ENCODE data around the gene DDX24. TPM values are rescaled to one million over a fixed set of nuclear protein-coding genes. Genes with fewer than 3 reads are reported as not detected.

DDX24 gene
- total and polyA plus RNA-seq, 2 experiments from 2014 or later: 123 to 149 TPM

GRCh38 chr14:94128216-94128839, 47.3 kb upstream of the DDX24 start:
- peak overlapping the region; percentile 82 for H3K9ac ChIP-seq
- H3K79me2 ChIP-seq (ENCODE audit: insufficient read depth): peaks cover 6% of the 10 kb centered on the region; the same call in 1 of the 2 replicates
- H3K4me3 ChIP-seq: peak overlapping the region; percentile 80
- DNase-seq: no peak
- H3K9me3 ChIP-seq (ENCODE audit: low read depth): no peaks in the 10 kb centered on the region
- no peak overlapping the region for H3K27ac ChIP-seq
- peaks cover 5% of the 10 kb centered on the region; the same call in 1 of the 2 replicates for H3K4me1 ChIP-seq (ENCODE audit: insufficient read depth)
- whole genome bisulfite sequencing, 2 experiments (ENCODE audit: low coverage in 1 of 2, low lambda C conversion rate in 2 of 2, missing lambda C conversion rate in 2 of 2): 89 to 92% methylated on average over 14 of the region's 14 CpGs
- H3K36me3 ChIP-seq (ENCODE audit: low read depth): no peaks in the 10 kb centered on the region
- H3K9me2 ChIP-seq (ENCODE audit: insufficient read depth): no peaks in the 10 kb centered on the region
- H4K20me1 ChIP-seq (ENCODE audit: insufficient read depth): no peaks in the 10 kb centered on the region
- H3F3A ChIP-seq (ENCODE audit: insufficient read depth): peaks cover 6% of the 10 kb centered on the region; the same call in 1 of the 2 replicates
- TF ChIP-seq EZH2phosphoT487 (IDR thresholded peaks at IDR 0.05; ENCODE audit: insufficient read depth, low read depth): no peak
- TF ChIP-seq EZH2 (IDR thresholded peaks at IDR 0.05; ENCODE audit: insufficient read depth, poor library complexity, severe bottlenecking): no peak
- no peak overlapping the region for H2AFZ ChIP-seq
- in situ Hi-C loops (cut with MboI): loop anchor here (25.0 kb wide), 1 partner anchor 466 kb away; no protein-coding TSS in a partner anchor
- no peaks in the 10 kb centered on the region for H3K27me3 ChIP-seq (replicated peaks; ENCODE audit: insufficient read depth)
- peak overlapping the region; percentile 88 for H3K4me2 ChIP-seq (ENCODE audit: unreplicated experiment)

- Histone ChIP-seq H4K20me1 (ENCODE audit: insufficient read depth) (no peaks in the 10 kb centered on the region), H3K36me3 (ENCODE audit: low read depth) (no peaks in the 10 kb centered on the region), H3K27me3 (replicated peaks; ENCODE audit: insufficient read depth) (no peaks in the 10 kb centered on the region), H3K4me2 (ENCODE audit: unreplicated experiment) (no peak overlapping the region), H3K79me2 (ENCODE audit: insufficient read depth) (peaks cover 6% of the 10 kb centered on the region; the same call in 1 of the 2 replicates), H3K4me1 (ENCODE audit: insufficient read depth) (peaks cover 5% of the 10 kb centered on the region; the same call in 1 of the 2 replicates), H3K27ac (no peak overlapping the region), H3K9me3 (ENCODE audit: low read depth) (no peaks in the 10 kb centered on the region), H3K4me3 (no peak overlapping the region), H2AFZ (no peak overlapping the region), H3K9me2 (ENCODE audit: insufficient read depth) (no peaks in the 10 kb centered on the region), H3F3A (ENCODE audit: insufficient read depth) (peaks cover 6% of the 10 kb centered on the region; the same call in 1 of the 2 replicates), H3K9ac (no peak overlapping the region)
- in situ Hi-C loops (cut with MboI): loop anchor here (25.0 kb wide), 1 partner anchor 465 kb away; no protein-coding TSS in a partner anchor
- TF ChIP-seq EZH2phosphoT487 (IDR thresholded peaks at IDR 0.05; ENCODE audit: insufficient read depth, low read depth) (no peak), EZH2 (IDR thresholded peaks at IDR 0.05; ENCODE audit: insufficient read depth, poor library complexity, severe bottlenecking) (no peak)
- WGBS, 2 experiments (ENCODE audit: low coverage in 1 of 2, low lambda C conversion rate in 2 of 2, missing lambda C conversion rate in 2 of 2): 94 to 95% methylated on average over 6 of the region's 6 CpGs
- DNase-seq: no peak
These were observed 46.3 kb upstream of the DDX24 start for GRCh38 chr14:94127330-94127729.

- Histone ChIP-seq H3F3A (ENCODE audit: insufficient read depth) (peaks cover 9% of the 10 kb centered on the region; the same call in 1 of the 2 replicates), H3K4me1 (ENCODE audit: insufficient read depth) (peaks cover 6% of the 10 kb centered on the region), H3K9ac (no peak overlapping the region), H3K4me2 (ENCODE audit: unreplicated experiment) (no peak overlapping the region), H3K79me2 (ENCODE audit: insufficient read depth) (peaks cover 6% of the 10 kb centered on the region; the same call in 1 of the 2 replicates), H3K9me3 (ENCODE audit: low read depth) (no peaks in the 10 kb centered on the region), H4K20me1 (ENCODE audit: insufficient read depth) (no peaks in the 10 kb centered on the region), H3K27ac (no peak overlapping the region), H3K36me3 (ENCODE audit: low read depth) (no peaks in the 10 kb centered on the region), H3K9me2 (ENCODE audit: insufficient read depth) (no peaks in the 10 kb centered on the region), H2AFZ (no peak overlapping the region), H3K4me3 (no peak overlapping the region), H3K27me3 (replicated peaks; ENCODE audit: insufficient read depth) (no peaks in the 10 kb centered on the region)
- WGBS, 2 experiments (ENCODE audit: low coverage in 1 of 2, low lambda C conversion rate in 2 of 2, missing lambda C conversion rate in 2 of 2): 89 to 91% methylated on average over 5 of the region's 5 CpGs
- TF ChIP-seq EZH2phosphoT487 (IDR thresholded peaks at IDR 0.05; ENCODE audit: insufficient read depth, low read depth): no peak
- TF ChIP-seq EZH2 (IDR thresholded peaks at IDR 0.05; ENCODE audit: insufficient read depth, poor library complexity, severe bottlenecking): no peak
- in situ Hi-C loops (cut with MboI): loop anchor here (25.0 kb wide), 1 partner anchor 464 kb away; no protein-coding TSS in a partner anchor
- no peak for DNase-seq
These were observed 45.8 kb upstream of the DDX24 start for GRCh38 chr14:94126800-94127199.

- no peaks in the 10 kb centered on the region for H3K36me3 ChIP-seq (ENCODE audit: low read depth)
- H2AFZ ChIP-seq: no peak overlapping the region
- H3K9me3 ChIP-seq (ENCODE audit: low read depth): no peaks in the 10 kb centered on the region
- H3K27ac ChIP-seq: no peak overlapping the region
- H3K4me2 ChIP-seq (ENCODE audit: unreplicated experiment): no peak overlapping the region
- in situ Hi-C loops (cut with MboI): loop anchor here (25.0 kb wide), 1 partner anchor 464 kb away; no protein-coding TSS in a partner anchor
- no peak for DNase-seq
- peaks cover 14% of the 10 kb centered on the region for H3F3A ChIP-seq (ENCODE audit: insufficient read depth)
- no peaks in the 10 kb centered on the region for H4K20me1 ChIP-seq (ENCODE audit: insufficient read depth)
- H3K4me3 ChIP-seq: no peak overlapping the region
- TF ChIP-seq EZH2phosphoT487 (IDR thresholded peaks at IDR 0.05; ENCODE audit: insufficient read depth, low read depth) (no peak), EZH2 (IDR thresholded peaks at IDR 0.05; ENCODE audit: insufficient read depth, poor library complexity, severe bottlenecking) (no peak)
- H3K9me2 ChIP-seq (ENCODE audit: insufficient read depth): no peaks in the 10 kb centered on the region
- H3K9ac ChIP-seq: no peak overlapping the region
- H3K27me3 ChIP-seq (replicated peaks; ENCODE audit: insufficient read depth): no peaks in the 10 kb centered on the region
- H3K79me2 ChIP-seq (ENCODE audit: insufficient read depth): peaks cover 6% of the 10 kb centered on the region; the same call in 1 of the 2 replicates
- H3K4me1 ChIP-seq (ENCODE audit: insufficient read depth): peaks cover 11% of the 10 kb centered on the region
- 85 to 94% methylated on average over 1 of the region's 1 CpG for WGBS, 2 experiments (ENCODE audit: low coverage in 1 of 2, low lambda C conversion rate in 2 of 2, missing lambda C conversion rate in 2 of 2)
These were observed 45.3 kb upstream of the DDX24 start for GRCh38 chr14:94126419-94126677.
